HG03378 (cell line): ENCODE measurements around the gene NAT10.
"Not testable (repeated sequence)": the region's sequence is repeated elsewhere in the genome, so short reads cannot be mapped to it uniquely, and the experiment has no call there.

Source experiments
- ATAC-seq: cut with Tn5 transposase; IDR thresholded peaks from one replicate; pipeline ENCODE4 v1.9.1; 2021; ENCODE audit warnings: mild to moderate bottlenecking, moderate library complexity; ENCODE audit not compliant: unreplicated experiment

NAT10 gene

GRCh38 chr11:34166806-34167740 is 61.6 kb downstream of the NAT10 start:
- ATAC-seq = no peak

- no peak for ATAC-seq
Observed at GRCh38 chr11:34167961-34168360, 62.5 kb downstream of the NAT10 start.

DNA sequence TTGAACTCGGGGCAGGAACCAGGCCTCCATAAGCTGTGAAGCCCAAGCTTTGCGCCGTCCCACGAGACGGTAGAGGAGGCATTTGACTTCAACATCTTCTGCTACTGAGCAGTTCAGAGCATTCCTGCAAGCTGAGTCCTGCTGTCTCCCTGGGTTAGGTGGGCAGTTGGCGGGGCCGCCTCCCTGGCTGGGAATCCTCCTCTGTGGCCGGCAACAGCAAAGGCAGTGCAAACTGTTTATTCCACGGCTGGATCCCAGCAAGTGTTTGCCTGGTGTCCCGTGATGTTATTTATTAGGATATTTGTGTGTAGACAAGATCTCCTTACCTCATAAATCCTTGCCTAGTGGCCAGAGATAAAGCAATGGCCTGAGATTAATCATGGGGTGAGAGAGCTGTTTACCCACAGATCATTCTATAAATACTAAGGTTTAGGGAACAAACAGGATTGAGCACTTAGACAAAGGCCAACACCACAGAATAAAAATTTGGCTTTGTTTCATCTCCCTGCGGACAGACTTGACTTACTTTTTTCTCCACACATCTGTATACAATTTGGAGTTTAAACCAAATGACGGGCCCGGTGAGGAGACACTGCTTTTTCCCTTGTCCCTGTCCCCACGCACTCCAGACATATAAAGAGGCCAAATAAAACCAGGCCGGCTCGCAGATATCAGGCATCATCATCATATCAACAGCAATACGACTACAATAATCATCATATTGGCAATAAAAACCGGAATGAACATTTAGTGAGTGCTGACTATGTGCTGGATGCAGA is 63.4 kb downstream of the NAT10 start:
- no peak for ATAC-seq

GRCh38 chr11:34169686-34170085 is 64.3 kb downstream of the NAT10 start:
- ATAC-seq = no peak

DNA sequence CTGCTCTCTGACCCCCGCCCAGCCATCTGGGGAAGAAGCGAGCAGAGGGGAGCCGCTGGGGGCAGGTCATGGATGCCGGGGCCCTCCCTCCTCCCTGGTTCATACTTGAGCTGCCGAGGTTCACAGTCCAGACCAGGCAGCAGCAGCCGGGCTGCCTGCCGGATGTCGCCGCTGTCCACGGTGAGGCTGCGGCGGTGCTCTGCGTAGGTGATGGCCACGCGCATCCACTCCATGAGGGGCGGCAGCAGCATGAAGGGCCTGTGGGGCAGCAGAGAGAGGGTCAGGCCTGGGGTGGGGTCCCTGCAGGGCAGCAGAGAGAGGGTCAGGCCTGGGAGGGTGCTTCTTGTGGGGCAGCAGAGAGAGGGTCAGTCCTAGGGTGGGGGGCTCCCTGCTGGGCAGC is 67.6 kb downstream of the NAT10 start:
- no peak for ATAC-seq

GRCh38 chr11:34174412-34175041 is 69.1 kb downstream of the NAT10 start:
- peak; percentile 65 for ATAC-seq

GRCh38 chr11:34175284-34176019 is 70.0 kb downstream of the NAT10 start:
- ATAC-seq = peak; percentile 49

DNA sequence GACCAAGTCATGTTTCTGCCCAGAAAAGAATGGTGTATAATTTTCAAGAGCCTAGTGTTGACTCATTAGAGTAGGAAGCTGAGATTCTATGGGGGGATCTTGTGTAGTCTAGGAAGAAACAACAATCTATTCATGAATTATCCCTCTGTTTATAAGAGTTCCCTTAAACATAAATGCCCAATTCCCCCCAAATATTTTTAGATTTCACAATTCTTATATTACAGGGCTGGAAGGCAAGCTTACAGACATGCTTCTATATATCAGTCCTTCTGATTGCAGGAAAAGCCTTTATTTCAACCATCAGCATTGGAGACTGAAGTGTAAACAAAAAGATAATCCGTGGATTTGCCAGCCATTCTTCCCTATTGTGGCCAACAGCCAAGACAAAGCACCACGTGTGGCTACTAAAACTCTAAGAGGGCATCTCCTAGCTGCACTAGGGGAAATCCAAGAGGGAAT is 71.4 kb downstream of the NAT10 start:
- ATAC-seq = no peak

DNA sequence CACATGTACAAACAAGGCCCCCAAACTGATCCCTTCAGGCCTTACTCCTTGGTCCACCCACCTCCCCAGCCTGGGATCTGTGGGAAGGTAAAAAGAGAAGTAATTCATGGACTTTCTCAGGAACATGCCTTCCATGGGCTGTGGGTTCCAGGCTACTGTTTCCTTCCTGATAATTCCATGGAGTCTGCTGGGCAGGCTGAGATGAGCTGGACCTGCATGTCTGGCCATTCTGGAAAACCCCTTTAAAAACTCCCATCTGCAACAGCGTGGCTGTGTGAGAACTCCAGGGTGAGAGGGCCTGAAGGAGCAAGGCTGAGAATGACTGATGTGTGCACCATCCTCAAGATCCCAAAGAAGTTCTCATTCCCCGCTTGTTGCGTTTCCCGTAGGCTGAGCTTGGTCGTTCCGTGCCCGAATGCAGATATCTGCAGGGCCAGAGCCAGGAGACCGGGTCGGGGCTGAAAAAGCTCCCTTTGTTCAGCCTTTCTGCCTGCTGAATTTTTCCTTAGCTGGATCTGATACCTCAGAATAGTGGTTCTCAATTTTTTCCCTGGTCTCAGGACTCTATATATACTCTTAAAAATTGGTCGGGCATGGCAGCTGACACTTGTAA is 72.9 kb downstream of the NAT10 start:
- no peak for ATAC-seq

- ATAC-seq = no peak
Observed at GRCh38 chr11:34179026-34179675, 73.7 kb downstream of the NAT10 start.

DNA sequence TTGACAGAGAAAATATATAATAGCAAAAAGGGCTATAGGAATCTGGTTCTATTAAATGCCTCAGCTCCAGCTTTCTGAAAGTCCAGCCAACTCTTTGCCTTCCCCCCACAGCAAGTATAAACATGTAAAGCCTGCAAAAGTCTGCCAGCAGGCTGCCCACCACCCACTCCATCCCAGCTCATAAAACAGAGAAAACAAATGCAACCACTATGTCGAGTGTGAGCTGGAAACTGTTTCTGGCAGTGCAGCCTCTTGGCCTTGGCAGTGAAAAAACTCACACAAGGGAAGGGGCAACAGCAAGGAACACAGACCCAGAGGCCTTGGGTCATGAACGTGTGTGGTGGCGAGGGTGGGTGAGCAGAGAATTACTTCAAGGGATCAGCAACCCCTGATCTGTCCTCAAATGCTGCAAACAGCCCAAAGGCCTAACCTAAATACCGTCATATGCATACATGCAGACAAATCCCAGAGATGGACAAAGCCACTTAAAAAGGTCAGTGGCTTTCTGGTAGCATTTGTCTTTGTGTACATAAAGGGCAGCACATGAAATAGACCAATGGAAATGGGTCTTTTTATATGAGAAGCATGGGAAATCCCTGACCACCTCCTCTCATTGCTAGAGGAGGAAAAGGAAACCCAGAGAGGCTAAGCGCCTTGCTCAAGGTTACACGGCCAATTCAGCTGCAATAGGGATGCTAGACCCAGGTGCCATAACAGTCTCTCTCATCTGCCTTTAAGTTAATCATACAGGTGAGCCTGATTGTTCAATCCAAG is 74.8 kb downstream of the NAT10 start:
- no peak for ATAC-seq

- ATAC-seq = not testable (repeated sequence)
Observed at GRCh38 chr11:34180814-34181165, 75.4 kb downstream of the NAT10 start.

GRCh38 chr11:34181251-34181650 is 75.8 kb downstream of the NAT10 start:
- no peak for ATAC-seq

GRCh38 chr11:34181856-34182405 is 76.5 kb downstream of the NAT10 start:
- ATAC-seq = no peak

GRCh38 chr11:34182425-34182824 is 77.0 kb downstream of the NAT10 start:
- no peak for ATAC-seq

GRCh38 chr11:34182921-34183685 is 77.7 kb downstream of the NAT10 start:
- no peak for ATAC-seq

DNA sequence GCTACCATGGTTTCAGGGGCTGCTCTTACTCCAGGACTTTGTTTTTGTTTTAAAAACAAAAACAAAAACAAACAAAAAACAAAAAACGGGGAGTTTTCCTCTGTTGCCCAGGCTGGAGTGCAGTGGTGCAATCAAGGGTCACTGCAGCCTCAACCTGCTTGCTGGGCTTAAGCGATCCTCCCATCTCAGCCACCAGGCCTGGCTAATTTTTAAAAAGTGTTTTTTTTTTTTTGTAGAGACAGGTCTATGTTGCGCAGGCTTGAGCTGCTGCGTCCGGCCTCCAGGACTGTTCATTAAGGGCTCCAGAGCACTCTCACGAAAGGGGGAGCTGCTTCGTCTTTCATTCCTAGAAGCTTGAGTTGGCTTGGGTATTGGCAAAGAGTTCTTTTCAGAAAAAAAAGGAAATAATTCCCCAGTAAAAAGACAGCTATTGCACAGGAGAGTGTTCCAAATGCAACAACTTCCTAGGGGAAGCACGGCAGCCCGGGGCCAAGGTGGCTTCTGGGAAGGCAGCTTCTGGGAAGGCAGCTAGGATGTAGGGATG is 78.5 kb downstream of the NAT10 start:
- no peak for ATAC-seq

DNA sequence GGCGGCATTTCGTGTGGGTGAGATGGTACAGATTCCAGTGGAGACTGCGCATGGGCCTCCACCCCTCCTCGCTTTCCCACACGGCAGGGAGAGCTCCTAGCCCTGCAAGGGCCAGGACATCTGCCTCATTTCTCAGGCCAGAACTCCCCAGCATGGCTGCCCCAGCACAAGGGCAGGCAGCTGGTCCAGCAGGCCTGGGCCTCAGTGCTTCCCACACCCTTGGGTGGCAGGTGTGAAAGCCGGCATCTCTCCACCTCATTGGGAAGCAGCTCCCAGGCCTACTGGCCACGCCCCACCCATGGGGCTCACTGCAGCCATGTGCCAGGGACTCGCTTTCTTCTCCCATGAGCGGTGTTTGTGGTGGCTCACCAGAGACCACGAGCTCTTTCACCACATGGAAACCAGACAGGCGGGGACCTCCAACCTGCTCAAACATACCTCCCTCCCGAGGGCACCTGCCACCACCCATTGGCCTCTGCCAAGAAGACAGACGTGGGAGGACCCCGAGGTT is 79.1 kb downstream of the NAT10 start:
- no peak for ATAC-seq
